ENCODE data around the gene LARP1. TPM values are rescaled to one million over a fixed set of nuclear protein-coding genes. Genes with fewer than 3 reads are reported as not detected.
A peak's percentile ranks its signal among the peaks of the same experiment; 100 is the strongest.
"Not testable (repeated sequence)": the region's sequence is repeated elsewhere in the genome, so short reads cannot be mapped to it uniquely, and the experiment has no call there.

The LARP1 gene
- polyA plus RNA-seq, 1 donor (not counting 4 experiments of a cell fraction or from before 2014, with no cell fraction given): 65.6 TPM

DNA sequence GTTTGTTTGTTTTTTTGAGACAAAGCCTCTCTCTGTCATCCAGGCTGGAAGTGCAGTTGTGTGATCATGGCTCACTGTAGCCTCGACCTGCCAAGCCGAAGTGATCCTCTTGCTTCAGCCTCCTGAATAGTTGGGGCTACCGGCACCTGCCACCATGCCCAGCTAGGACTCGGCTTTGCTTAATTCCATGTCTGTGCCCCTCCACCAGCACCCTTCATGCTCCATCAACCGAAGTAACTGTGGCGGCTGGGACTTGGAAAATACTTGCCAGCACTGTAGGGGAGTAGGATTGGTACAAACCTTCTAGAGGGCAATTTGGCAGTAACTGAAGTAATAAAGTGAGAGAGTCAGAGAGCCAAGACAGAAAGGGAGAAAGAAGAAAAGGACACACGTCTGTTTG lies 76.3 kb downstream of the LARP1 start:
- peaks cover 7% of the 10 kb centered on the region for H3K9me1 ChIP-seq (ENCODE audit: control insufficient read depth, extremely low read depth, insufficient read depth, low read length)
- peaks cover 0 to 2% of the 10 kb centered on the region in 2 experiments for H3K36me3 ChIP-seq (ENCODE audit: control insufficient read depth in 2 of 2, extremely low read depth in 1 of 2, insufficient read depth in 2 of 2, low read length in 2 of 2)
- no peak for DNase-seq (ENCODE audit: low read depth, low spot score)
- FAIRE-seq: no peak
- no peaks in the 10 kb centered on the region for H3K79me2 ChIP-seq (ENCODE audit: control insufficient read depth, insufficient read depth, low read length)
- dilution Hi-C loops (cut with MboI; ENCODE audit: extremely low pct_ligation_motif_present, low sequenced_read_pairs): no loop called here
- no peak overlapping the region for H2AFZ ChIP-seq (ENCODE audit: control insufficient read depth, low read length)
- TF ChIP-seq CTCF (optimal IDR thresholded peaks at IDR 0.05 in 1 of 3, IDR thresholded peaks at IDR 0.05 in 1 of 3, conservative IDR thresholded peaks at IDR 0.05 in 1 of 3; ENCODE audit: extremely low read depth in 1 of 3, insufficient read depth in 2 of 3, low read length in 3 of 3) (no peak), EZH2 (IDR thresholded peaks at IDR 0.05; ENCODE audit: low read length) (no peak)
- no peak overlapping the region for H3K4me2 ChIP-seq (ENCODE audit: control insufficient read depth, extremely low read depth, insufficient read depth, low read depth, low read length)
- no peak overlapping the region for H3K27ac ChIP-seq (ENCODE audit: control insufficient read depth, insufficient read depth, low read length)
- H3K27me3 ChIP-seq (ENCODE audit: control insufficient read depth, extremely low read depth, insufficient read depth, low read length): no peaks in the 10 kb centered on the region
- H3K4me1 ChIP-seq (ENCODE audit: control insufficient read depth, extremely low read depth, insufficient read depth, low read length): peaks cover 59% of the 10 kb centered on the region
- no peak overlapping the region for H3K9ac ChIP-seq (ENCODE audit: control insufficient read depth, extremely low read depth, insufficient read depth, low read length)
- no peak overlapping the region for H3K4me3 ChIP-seq (ENCODE audit: control insufficient read depth in 2 of 3, extremely low read depth in 1 of 3, insufficient read depth in 2 of 3, low read depth in 1 of 3, low read length in 3 of 3)
- peaks cover 6% of the 10 kb centered on the region for H4K20me1 ChIP-seq (ENCODE audit: control insufficient read depth, extremely low read depth, insufficient read depth, low read length)
- H3K9me3 ChIP-seq (ENCODE audit: control insufficient read depth, low read depth, low read length): no peaks in the 10 kb centered on the region

DNA sequence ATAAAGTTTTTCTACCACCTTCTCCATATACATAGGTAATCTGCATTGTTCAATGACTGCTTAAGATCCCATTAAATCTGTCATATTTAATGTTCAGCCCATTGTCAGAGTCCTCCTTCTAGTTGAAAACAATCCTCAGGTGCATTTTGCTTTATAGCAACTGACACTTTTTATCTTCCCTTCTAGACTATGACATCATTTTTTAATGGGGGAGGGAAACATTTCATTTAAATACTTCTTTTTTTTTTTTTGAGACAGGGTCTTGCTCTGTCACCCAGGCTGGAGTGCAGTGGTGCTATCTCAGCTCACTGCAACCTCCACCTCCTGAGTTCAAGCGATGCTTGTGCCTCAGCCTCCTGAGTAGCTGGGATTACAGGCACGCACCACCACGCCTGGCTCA lies 77.6 kb downstream of the LARP1 start:
- H3K9me1 ChIP-seq (ENCODE audit: control insufficient read depth, extremely low read depth, insufficient read depth, low read length); H2AFZ ChIP-seq (ENCODE audit: control insufficient read depth, low read length); H3K4me2 ChIP-seq (ENCODE audit: control insufficient read depth, extremely low read depth, insufficient read depth, low read depth, low read length); H3K9ac ChIP-seq (ENCODE audit: control insufficient read depth, extremely low read depth, insufficient read depth, low read length); H3K36me3 ChIP-seq (ENCODE audit: control insufficient read depth in 2 of 2, extremely low read depth in 1 of 2, insufficient read depth in 2 of 2, low read length in 2 of 2); H3K4me3 ChIP-seq (ENCODE audit: control insufficient read depth in 2 of 3, extremely low read depth in 1 of 3, insufficient read depth in 2 of 3, low read depth in 1 of 3, low read length in 3 of 3); FAIRE-seq; H3K27me3 ChIP-seq (ENCODE audit: control insufficient read depth, extremely low read depth, insufficient read depth, low read length); DNase-seq (ENCODE audit: low read depth, low spot score); dilution Hi-C loops (cut with MboI; ENCODE audit: extremely low pct_ligation_motif_present, low sequenced_read_pairs); H3K27ac ChIP-seq (ENCODE audit: control insufficient read depth, insufficient read depth, low read length); H3K9me3 ChIP-seq (ENCODE audit: control insufficient read depth, low read depth, low read length); H4K20me1 ChIP-seq (ENCODE audit: control insufficient read depth, extremely low read depth, insufficient read depth, low read length); H3K79me2 ChIP-seq (ENCODE audit: control insufficient read depth, insufficient read depth, low read length): not testable (repeated sequence)
- peaks cover 54% of the 10 kb centered on the region for H3K4me1 ChIP-seq (ENCODE audit: control insufficient read depth, extremely low read depth, insufficient read depth, low read length)

DNA sequence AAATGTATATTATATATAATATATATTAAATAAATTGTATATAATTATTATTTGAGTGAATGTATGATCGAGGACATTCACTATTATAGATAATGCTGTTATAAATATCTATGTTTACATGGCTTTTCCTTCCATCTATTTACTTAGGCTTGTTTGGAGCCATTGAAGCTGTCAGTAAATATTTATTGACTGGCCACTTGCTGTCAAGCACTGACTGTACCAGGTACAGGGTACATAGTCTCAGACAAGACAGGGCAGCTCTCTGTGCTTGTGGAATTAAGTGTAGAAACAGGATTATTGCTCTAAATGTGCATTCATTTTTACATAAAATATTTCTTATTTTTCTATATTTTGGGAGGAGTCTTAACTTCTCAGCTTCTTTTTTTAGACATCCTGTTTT lies 78.9 kb downstream of the LARP1 start:
- Histone ChIP-seq H4K20me1 (ENCODE audit: control insufficient read depth, extremely low read depth, insufficient read depth, low read length) (peaks cover 6% of the 10 kb centered on the region), H3K27me3 (ENCODE audit: control insufficient read depth, extremely low read depth, insufficient read depth, low read length) (no peaks in the 10 kb centered on the region), H3K4me2 (ENCODE audit: control insufficient read depth, extremely low read depth, insufficient read depth, low read depth, low read length) (peak overlapping the region; percentile 75), H3K9me1 (ENCODE audit: control insufficient read depth, extremely low read depth, insufficient read depth, low read length) (peaks cover 7% of the 10 kb centered on the region), H3K9me3 (ENCODE audit: control insufficient read depth, low read depth, low read length) (no peaks in the 10 kb centered on the region), H3K9ac (ENCODE audit: control insufficient read depth, extremely low read depth, insufficient read depth, low read length) (no peak overlapping the region), H3K79me2 (ENCODE audit: control insufficient read depth, insufficient read depth, low read length) (no peaks in the 10 kb centered on the region), H3K4me3 (ENCODE audit: control insufficient read depth in 2 of 3, extremely low read depth in 1 of 3, insufficient read depth in 2 of 3, low read depth in 1 of 3, low read length in 3 of 3) (peak overlapping the region in 2 of 3 experiments; percentile 19 to 49), H3K4me1 (ENCODE audit: control insufficient read depth, extremely low read depth, insufficient read depth, low read length) (peaks cover 41% of the 10 kb centered on the region), H3K36me3 (ENCODE audit: control insufficient read depth in 2 of 2, extremely low read depth in 1 of 2, insufficient read depth in 2 of 2, low read length in 2 of 2) (no peaks in the 10 kb centered on the region), H2AFZ (ENCODE audit: control insufficient read depth, low read length) (no peak overlapping the region), H3K27ac (ENCODE audit: control insufficient read depth, insufficient read depth, low read length) (no peak overlapping the region)
- dilution Hi-C loops (cut with MboI; ENCODE audit: extremely low pct_ligation_motif_present, low sequenced_read_pairs): no loop called here
- no peak for DNase-seq (ENCODE audit: low read depth, low spot score)
- FAIRE-seq: no peak
- TF ChIP-seq EZH2 (IDR thresholded peaks at IDR 0.05; ENCODE audit: low read length): no peak
- TF ChIP-seq CTCF (optimal IDR thresholded peaks at IDR 0.05 in 1 of 3, IDR thresholded peaks at IDR 0.05 in 1 of 3, conservative IDR thresholded peaks at IDR 0.05 in 1 of 3; ENCODE audit: extremely low read depth in 1 of 3, insufficient read depth in 2 of 3, low read length in 3 of 3): no peak

- Histone ChIP-seq H3K4me2 (ENCODE audit: control insufficient read depth, extremely low read depth, insufficient read depth, low read depth, low read length) (peak overlapping the region; percentile 75), H3K4me1 (ENCODE audit: control insufficient read depth, extremely low read depth, insufficient read depth, low read length) (peaks cover 25% of the 10 kb centered on the region)
- H3K9me3 ChIP-seq (ENCODE audit: control insufficient read depth, low read depth, low read length); H3K79me2 ChIP-seq (ENCODE audit: control insufficient read depth, insufficient read depth, low read length); H4K20me1 ChIP-seq (ENCODE audit: control insufficient read depth, extremely low read depth, insufficient read depth, low read length); DNase-seq (ENCODE audit: low read depth, low spot score); H3K27me3 ChIP-seq (ENCODE audit: control insufficient read depth, extremely low read depth, insufficient read depth, low read length); H2AFZ ChIP-seq (ENCODE audit: control insufficient read depth, low read length); H3K36me3 ChIP-seq (ENCODE audit: control insufficient read depth in 2 of 2, extremely low read depth in 1 of 2, insufficient read depth in 2 of 2, low read length in 2 of 2); H3K4me3 ChIP-seq (ENCODE audit: control insufficient read depth in 2 of 3, extremely low read depth in 1 of 3, insufficient read depth in 2 of 3, low read depth in 1 of 3, low read length in 3 of 3); FAIRE-seq; dilution Hi-C loops (cut with MboI; ENCODE audit: extremely low pct_ligation_motif_present, low sequenced_read_pairs); H3K27ac ChIP-seq (ENCODE audit: control insufficient read depth, insufficient read depth, low read length); H3K9ac ChIP-seq (ENCODE audit: control insufficient read depth, extremely low read depth, insufficient read depth, low read length); H3K9me1 ChIP-seq (ENCODE audit: control insufficient read depth, extremely low read depth, insufficient read depth, low read length): not testable (repeated sequence)
These were observed 80.5 kb downstream of the LARP1 start for GRCh38 chr5:154835701-154836052.
